ENCODE measurements around the gene TNIK. TPM values are rescaled to one million over a fixed set of nuclear protein-coding genes. Genes with fewer than 3 reads are reported as not detected.

Gene TNIK
- polyA plus RNA-seq, 1 donor from 2014 or later: 19.3 TPM

DNA sequence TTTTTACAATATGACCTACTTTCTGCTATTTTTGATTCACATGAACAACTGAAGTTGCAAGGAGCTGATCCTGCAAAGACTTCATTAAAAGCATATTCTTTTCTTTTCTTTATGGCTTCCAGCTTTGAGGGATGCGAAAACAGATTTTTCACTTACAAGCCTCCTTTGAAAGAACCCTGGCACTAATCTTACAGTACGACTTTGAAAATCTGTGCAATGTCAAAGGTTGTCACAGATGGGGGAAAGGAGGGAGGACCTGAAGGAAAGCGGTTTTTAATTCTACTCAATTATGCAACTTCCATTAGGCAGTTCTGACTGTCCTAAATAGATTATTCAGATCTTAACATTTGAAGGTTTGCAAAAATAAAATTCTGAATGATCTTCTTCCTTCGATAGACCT, 130.5 kb downstream of the TNIK start:
- H3K4me2 ChIP-seq (ENCODE audit: low read length): no peak overlapping the region
- TF ChIP-seq EP300 (conservative IDR thresholded peaks at IDR 0.05; ENCODE audit: poor library complexity, severe bottlenecking): no peak
- no peak for TF ChIP-seq SMC3 (conservative IDR thresholded peaks at IDR 0.05; ENCODE audit: poor library complexity)
- TF ChIP-seq POLR2AphosphoS5 (IDR thresholded peaks at IDR 0.05): no peak
- no peak for TF ChIP-seq RAD21 (conservative IDR thresholded peaks at IDR 0.05)
- no peak for TF ChIP-seq MXI1 (conservative IDR thresholded peaks at IDR 0.05; ENCODE audit: poor library complexity, severe bottlenecking)
- no peak for TF ChIP-seq EZH2 (IDR thresholded peaks at IDR 0.05; ENCODE audit: borderline replicate concordance, insufficient read depth, low read length, poor library complexity, severe bottlenecking)
- TF ChIP-seq, protein P1, sequence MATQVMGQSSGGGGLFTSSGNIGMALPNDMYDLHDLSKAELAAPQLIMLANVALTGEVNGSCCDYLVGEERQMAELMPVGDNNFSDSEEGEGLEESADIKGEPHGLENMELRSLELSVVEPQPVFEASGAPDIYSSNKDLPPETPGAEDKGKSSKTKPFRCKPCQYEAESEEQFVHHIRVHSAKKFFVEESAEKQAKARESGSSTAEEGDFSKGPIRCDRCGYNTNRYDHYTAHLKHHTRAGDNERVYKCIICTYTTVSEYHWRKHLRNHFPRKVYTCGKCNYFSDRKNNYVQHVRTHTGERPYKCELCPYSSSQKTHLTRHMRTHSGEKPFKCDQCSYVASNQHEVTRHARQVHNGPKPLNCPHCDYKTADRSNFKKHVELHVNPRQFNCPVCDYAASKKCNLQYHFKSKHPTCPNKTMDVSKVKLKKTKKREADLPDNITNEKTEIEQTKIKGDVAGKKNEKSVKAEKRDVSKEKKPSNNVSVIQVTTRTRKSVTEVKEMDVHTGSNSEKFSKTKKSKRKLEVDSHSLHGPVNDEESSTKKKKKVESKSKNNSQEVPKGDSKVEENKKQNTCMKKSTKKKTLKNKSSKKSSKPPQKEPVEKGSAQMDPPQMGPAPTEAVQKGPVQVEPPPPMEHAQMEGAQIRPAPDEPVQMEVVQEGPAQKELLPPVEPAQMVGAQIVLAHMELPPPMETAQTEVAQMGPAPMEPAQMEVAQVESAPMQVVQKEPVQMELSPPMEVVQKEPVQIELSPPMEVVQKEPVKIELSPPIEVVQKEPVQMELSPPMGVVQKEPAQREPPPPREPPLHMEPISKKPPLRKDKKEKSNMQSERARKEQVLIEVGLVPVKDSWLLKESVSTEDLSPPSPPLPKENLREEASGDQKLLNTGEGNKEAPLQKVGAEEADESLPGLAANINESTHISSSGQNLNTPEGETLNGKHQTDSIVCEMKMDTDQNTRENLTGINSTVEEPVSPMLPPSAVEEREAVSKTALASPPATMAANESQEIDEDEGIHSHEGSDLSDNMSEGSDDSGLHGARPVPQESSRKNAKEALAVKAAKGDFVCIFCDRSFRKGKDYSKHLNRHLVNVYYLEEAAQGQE (IDR thresholded peaks at IDR 0.05; ENCODE audit: borderline replicate concordance): no peak
- H3K9me3 ChIP-seq (ENCODE audit: low read length): no peaks in the 10 kb centered on the region
- H4K20me1 ChIP-seq (ENCODE audit: insufficient read depth): no peaks in the 10 kb centered on the region
- no peaks in the 10 kb centered on the region for H3F3A ChIP-seq (ENCODE audit: insufficient read depth, low read length, poor library complexity, severe bottlenecking)
- H3K79me2 ChIP-seq (replicated peaks; ENCODE audit: insufficient read depth, low read length): no peaks in the 10 kb centered on the region
- no peak overlapping the region for H2AFZ ChIP-seq (ENCODE audit: low read depth, low read length)
- no peak overlapping the region for H3K9ac ChIP-seq (ENCODE audit: low read length)
- no peaks in the 10 kb centered on the region for H3K36me3 ChIP-seq (ENCODE audit: insufficient read depth, low read length)
- no peak overlapping the region for H3K27ac ChIP-seq (ENCODE audit: low read length)
- no peaks in the 10 kb centered on the region for H3K9me2 ChIP-seq (ENCODE audit: insufficient read depth, low read length)
- H3K4me3 ChIP-seq (ENCODE audit: low read length): no peak overlapping the region
- H3K27me3 ChIP-seq (ENCODE audit: insufficient read depth, low read depth, low read length): no peaks in the 10 kb centered on the region

DNA sequence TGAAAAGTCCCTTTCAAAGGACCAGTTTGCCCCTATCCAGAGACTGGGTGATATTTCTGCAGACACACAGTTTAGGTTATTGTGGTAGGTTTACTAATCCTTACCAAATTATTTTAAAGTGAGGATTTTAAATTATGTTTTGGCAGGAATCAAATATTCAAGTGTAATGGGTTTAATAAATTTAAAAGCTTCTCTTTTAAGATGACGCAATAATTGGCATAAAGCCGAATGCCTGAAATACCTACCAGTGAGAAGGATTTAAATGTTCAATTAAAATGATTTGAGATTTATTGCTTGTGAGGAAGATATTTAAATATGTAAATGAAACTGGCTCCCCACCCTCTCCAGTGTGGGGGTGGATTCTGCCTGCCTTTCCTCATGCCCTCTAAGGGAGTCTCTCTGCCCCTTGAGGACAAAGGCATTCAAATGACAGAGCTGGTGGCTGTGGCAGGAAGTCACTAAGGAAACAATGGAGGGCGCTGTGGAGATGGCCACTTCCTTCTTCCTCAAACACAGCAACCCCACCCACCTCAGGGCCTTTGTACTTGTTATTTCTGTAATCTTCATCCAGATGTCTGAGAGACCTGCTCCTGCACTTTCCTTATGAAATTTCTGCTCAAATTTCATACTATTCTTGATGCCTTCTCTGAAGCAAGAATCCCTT, 131.7 kb downstream of the TNIK start:
- TF ChIP-seq, protein P2, sequence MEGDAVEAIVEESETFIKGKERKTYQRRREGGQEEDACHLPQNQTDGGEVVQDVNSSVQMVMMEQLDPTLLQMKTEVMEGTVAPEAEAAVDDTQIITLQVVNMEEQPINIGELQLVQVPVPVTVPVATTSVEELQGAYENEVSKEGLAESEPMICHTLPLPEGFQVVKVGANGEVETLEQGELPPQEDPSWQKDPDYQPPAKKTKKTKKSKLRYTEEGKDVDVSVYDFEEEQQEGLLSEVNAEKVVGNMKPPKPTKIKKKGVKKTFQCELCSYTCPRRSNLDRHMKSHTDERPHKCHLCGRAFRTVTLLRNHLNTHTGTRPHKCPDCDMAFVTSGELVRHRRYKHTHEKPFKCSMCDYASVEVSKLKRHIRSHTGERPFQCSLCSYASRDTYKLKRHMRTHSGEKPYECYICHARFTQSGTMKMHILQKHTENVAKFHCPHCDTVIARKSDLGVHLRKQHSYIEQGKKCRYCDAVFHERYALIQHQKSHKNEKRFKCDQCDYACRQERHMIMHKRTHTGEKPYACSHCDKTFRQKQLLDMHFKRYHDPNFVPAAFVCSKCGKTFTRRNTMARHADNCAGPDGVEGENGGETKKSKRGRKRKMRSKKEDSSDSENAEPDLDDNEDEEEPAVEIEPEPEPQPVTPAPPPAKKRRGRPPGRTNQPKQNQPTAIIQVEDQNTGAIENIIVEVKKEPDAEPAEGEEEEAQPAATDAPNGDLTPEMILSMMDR (IDR thresholded peaks at IDR 0.05; ENCODE audit: poor library complexity, severe bottlenecking): no peak
- no peak for TF ChIP-seq MXI1 (conservative IDR thresholded peaks at IDR 0.05; ENCODE audit: poor library complexity, severe bottlenecking)
- no peak for TF ChIP-seq EZH2 (IDR thresholded peaks at IDR 0.05; ENCODE audit: borderline replicate concordance, insufficient read depth, low read length, poor library complexity, severe bottlenecking)
- no peak for TF ChIP-seq RAD21 (conservative IDR thresholded peaks at IDR 0.05)
- no peak for TF ChIP-seq EP300 (conservative IDR thresholded peaks at IDR 0.05; ENCODE audit: poor library complexity, severe bottlenecking)
- no peak for TF ChIP-seq POLR2AphosphoS5 (IDR thresholded peaks at IDR 0.05)
- TF ChIP-seq, protein P1 (IDR thresholded peaks at IDR 0.05; ENCODE audit: borderline replicate concordance): no peak
- TF ChIP-seq SMC3 (conservative IDR thresholded peaks at IDR 0.05; ENCODE audit: poor library complexity): no peak
- no peak for TF ChIP-seq TAF1 (IDR thresholded peaks at IDR 0.05; ENCODE audit: low read depth)
- Histone ChIP-seq H3K27me3 (ENCODE audit: insufficient read depth, low read depth, low read length) (no peaks in the 10 kb centered on the region), H3K27ac (ENCODE audit: low read length) (no peak overlapping the region), H2AFZ (ENCODE audit: low read depth, low read length) (no peak overlapping the region), H3K36me3 (ENCODE audit: insufficient read depth, low read length) (no peaks in the 10 kb centered on the region), H4K20me1 (ENCODE audit: insufficient read depth) (no peaks in the 10 kb centered on the region), H3K9me3 (ENCODE audit: low read length) (no peaks in the 10 kb centered on the region), H3K9me2 (ENCODE audit: insufficient read depth, low read length) (no peaks in the 10 kb centered on the region), H3F3A (ENCODE audit: insufficient read depth, low read length, poor library complexity, severe bottlenecking) (no peaks in the 10 kb centered on the region), H3K9ac (ENCODE audit: low read length) (no peak overlapping the region), H3K4me3 (ENCODE audit: low read length) (no peak overlapping the region), H3K79me2 (replicated peaks; ENCODE audit: insufficient read depth, low read length) (no peaks in the 10 kb centered on the region), H3K4me2 (ENCODE audit: low read length) (no peak overlapping the region)
